Measurements from ENCODE around the gene LIPK.

Gene LIPK

DNA sequence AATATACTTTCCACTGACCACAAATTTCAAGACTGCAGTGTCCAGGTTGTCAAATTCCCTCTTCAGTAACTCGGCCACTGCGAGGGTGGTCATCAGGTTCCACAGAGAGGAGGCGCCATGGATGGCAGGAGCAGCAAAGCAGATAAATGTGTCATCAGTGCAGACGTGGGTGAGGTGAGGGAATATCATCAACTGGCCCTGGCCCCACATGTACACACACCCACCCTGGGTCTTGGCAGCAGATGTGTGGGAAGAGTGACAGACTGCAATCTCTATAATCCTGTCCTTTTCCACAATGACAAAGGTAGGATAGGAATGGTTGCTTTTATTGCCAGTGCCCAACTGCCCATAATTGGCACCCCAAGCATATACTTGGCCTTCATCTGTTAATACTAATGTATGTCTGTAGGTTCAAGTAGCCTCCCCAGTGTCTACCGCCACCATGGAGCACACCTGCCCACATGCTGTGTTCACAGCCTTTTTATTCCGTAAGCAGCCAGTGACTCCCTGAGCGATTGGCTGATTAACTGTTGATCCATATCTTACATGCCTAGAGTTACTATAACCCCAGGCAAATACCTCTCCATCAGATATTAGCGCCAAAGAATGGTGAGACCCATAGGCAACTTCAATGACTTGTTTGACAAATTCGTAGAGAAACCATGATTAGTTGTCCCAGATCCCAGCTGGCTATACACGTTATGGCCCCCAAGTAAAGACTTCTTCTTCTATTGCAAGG lies 80.2 kb downstream of the LIPK start:
- CTCF ChIA-PET, result no interaction called here
- DNase-seq (ENCODE audit: low spot score), result no peak
- no peak overlapping the region for H3K27ac ChIP-seq
- POLR2A ChIA-PET (ENCODE audit: low non-redundant PET), result no interaction called here
- TF ChIP-seq, protein P1, sequence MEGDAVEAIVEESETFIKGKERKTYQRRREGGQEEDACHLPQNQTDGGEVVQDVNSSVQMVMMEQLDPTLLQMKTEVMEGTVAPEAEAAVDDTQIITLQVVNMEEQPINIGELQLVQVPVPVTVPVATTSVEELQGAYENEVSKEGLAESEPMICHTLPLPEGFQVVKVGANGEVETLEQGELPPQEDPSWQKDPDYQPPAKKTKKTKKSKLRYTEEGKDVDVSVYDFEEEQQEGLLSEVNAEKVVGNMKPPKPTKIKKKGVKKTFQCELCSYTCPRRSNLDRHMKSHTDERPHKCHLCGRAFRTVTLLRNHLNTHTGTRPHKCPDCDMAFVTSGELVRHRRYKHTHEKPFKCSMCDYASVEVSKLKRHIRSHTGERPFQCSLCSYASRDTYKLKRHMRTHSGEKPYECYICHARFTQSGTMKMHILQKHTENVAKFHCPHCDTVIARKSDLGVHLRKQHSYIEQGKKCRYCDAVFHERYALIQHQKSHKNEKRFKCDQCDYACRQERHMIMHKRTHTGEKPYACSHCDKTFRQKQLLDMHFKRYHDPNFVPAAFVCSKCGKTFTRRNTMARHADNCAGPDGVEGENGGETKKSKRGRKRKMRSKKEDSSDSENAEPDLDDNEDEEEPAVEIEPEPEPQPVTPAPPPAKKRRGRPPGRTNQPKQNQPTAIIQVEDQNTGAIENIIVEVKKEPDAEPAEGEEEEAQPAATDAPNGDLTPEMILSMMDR (conservative IDR thresholded peaks at IDR 0.05; ENCODE audit: low read depth), result no peak

DNA sequence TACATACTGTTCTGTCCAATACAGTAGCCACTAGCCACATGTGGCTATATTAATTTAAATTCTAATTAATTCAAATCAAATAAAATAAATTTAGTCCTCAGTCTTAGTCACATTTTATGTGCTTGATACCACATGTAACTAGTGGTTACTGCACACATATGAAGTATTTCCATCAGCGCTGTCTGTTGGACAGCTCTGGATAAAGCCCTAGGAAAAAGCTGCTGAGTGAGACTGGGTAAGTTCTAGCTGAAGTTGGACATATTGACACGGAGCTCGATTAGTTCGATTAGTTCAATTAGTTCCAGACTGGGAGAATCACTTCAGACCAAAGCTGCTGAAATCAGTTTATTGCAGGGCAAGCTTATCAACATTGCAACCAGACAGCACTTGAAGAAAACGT lies 81.4 kb downstream of the LIPK start:
- ChIA-PET POLR2A (ENCODE audit: low non-redundant PET) (no interaction called here), CTCF (interaction anchor here (1.2 kb wide), 1 partner anchor 60 kb away, joined by 3 read pairs; no protein-coding TSS in a partner anchor)
- no peak for DNase-seq (ENCODE audit: low spot score)
- TF ChIP-seq, protein P1 (conservative IDR thresholded peaks at IDR 0.05; ENCODE audit: low read depth), result no peak
- H3K27ac ChIP-seq, result no peak overlapping the region

DNA sequence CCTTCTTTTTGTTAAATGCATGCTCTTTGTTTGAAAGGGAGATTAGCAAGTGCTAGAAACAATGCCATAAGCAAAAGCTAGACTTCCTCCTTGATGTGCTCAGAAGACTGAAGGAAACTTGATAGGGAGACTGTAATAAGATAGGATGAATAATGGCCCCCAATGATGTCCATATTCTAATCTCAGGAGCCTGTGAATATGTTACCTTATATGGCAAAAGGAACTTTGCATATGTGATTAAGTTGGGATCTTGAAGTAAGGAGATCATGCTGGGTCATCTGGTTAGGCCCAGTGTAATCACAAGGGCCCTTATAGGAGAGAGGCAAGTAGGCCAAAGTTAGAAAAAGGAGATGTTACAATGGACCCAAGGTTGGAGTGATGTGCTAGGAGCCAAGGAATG lies 82.9 kb downstream of the LIPK start:
- DNase-seq (ENCODE audit: low spot score), result no peak
- CTCF ChIA-PET, result interaction anchor here (1.0 kb wide), 1 partner anchor 224 kb away, joined by 3 read pairs; no protein-coding TSS in a partner anchor
- no peak overlapping the region for H3K27ac ChIP-seq
- TF ChIP-seq, protein P1 (conservative IDR thresholded peaks at IDR 0.05; ENCODE audit: low read depth), result no peak
- POLR2A ChIA-PET (ENCODE audit: low non-redundant PET), result no interaction called here

DNA sequence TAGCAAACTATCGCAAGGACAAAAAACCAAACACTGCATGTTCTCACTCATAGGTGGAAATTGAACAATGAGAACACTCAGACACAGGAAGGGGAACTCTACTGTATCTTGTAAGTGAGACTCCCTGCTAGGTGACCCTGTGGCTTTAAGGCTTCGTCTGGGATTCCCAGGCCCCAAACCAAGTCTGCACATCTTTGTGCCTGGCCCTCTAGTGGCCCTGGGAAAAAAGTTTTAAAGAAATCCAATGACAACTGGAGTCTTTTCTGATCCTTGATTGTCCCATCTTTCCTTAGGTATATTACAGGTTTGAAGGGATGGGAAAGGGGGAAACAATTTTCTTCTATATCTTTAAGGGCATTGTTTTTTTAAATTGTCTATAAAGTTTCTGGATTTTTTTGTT lies 85.9 kb downstream of the LIPK start:
- TF ChIP-seq, protein P1 (conservative IDR thresholded peaks at IDR 0.05; ENCODE audit: low read depth), result peak; percentile 49
- no peak overlapping the region for H3K27ac ChIP-seq
- ChIA-PET POLR2A (ENCODE audit: low non-redundant PET) (no interaction called here), CTCF (interaction anchor here (0.7 to 1.5 kb wide), 7 partner anchors 8 to 227 kb away, joined by 3 to 10 read pairs (median 3); no protein-coding TSS in a partner anchor)
- peak; percentile 39 for DNase-seq (ENCODE audit: low spot score)

DNA sequence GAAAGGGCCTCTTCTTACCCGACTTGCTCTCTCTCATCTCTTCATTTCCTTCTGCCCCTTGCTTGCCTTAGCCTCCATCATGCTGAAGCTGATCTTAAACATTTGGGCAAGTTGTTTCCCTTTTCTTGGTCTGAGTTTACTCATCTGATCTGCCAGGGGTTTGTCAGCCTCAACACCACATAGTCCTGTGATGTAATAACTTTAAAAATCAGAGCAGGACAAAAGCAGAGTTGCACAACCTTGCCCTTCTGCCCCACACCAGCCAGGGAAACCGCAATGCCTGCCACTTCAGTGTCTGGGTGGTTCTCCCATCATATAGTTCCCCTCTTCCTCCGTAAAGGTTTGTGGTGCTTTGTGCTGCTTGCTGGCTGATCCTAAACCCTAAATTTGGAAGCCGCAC lies 86.6 kb downstream of the LIPK start:
- H3K27ac ChIP-seq, result no peak overlapping the region
- ChIA-PET CTCF (interaction anchor here (0.7 to 1.0 kb wide), 4 partner anchors 102 to 1651 kb away, joined by 3 to 7 read pairs (median 3); no protein-coding TSS in a partner anchor), POLR2A (ENCODE audit: low non-redundant PET) (no interaction called here)
- no peak for DNase-seq (ENCODE audit: low spot score)
- TF ChIP-seq, protein P1 (conservative IDR thresholded peaks at IDR 0.05; ENCODE audit: low read depth), result no peak

DNA sequence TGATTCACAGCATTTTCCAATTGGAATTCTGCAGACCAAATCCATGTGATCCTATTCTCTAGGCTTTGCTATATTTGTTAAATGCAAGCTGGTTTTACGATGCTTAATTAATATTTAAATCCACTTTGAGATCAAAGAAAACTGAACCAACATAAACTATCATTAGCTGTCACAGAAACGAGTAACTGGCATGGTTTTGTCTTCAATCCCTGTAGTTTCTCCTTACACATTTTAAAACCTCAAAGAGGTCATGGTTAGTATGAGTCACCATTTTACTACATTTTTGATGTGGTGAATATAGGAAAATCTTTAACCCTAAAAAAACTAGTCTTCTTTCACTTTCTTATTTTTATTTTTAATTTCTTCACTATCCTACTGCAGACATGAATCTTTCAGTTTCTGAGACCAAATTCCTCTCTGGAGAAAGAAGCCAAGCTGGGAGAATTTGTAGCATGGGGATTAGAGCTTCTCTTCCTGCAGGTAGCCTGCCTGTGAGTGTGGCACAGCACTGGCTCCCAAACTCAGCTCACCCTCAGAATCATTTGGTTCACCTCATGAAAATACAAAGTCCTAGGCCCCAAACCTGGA lies 87.8 kb downstream of the LIPK start:
- ChIA-PET POLR2A (ENCODE audit: low non-redundant PET) (no interaction called here), CTCF (interaction anchor here (0.7 to 1.2 kb wide), 4 partner anchors 16 to 232 kb away, joined by 3 to 8 read pairs (median 4); no protein-coding TSS in a partner anchor)
- DNase-seq (ENCODE audit: low spot score), result peak; percentile 21
- TF ChIP-seq, protein P1 (conservative IDR thresholded peaks at IDR 0.05; ENCODE audit: low read depth), result no peak
- no peak overlapping the region for H3K27ac ChIP-seq
